Ishikawa (cell line): ENCODE measurements around the gene CFAP65.

Experiments
- CEBPB ChIP-seq: IDR thresholded peaks from 2 replicates; pipeline ENCODE4 v1.6.1; 2012
- CREB1 ChIP-seq: IDR thresholded peaks from 2 replicates; pipeline ENCODE4 v1.6.1; 2012; ENCODE audit warnings: low read depth
- EGR1 ChIP-seq: IDR thresholded peaks from 2 replicates; pipeline ENCODE4 v1.6.1; 2012
- EP300 ChIP-seq: IDR thresholded peaks from 2 replicates; pipeline ENCODE4 v1.6.1; 2012; ENCODE audit warnings: borderline replicate concordance
- FOXM1 ChIP-seq: IDR thresholded peaks from 2 replicates; pipeline ENCODE4 v1.6.1; 2012; ENCODE audit warnings: low read depth, borderline replicate concordance
- NFIC ChIP-seq: IDR thresholded peaks from 2 replicates; pipeline ENCODE4 v1.6.1; 2012
- RAD21 ChIP-seq: IDR thresholded peaks from 2 replicates; pipeline ENCODE4 v1.6.1; 2012; ENCODE audit warnings: low read depth
- REST ChIP-seq: IDR thresholded peaks from 2 replicates; pipeline ENCODE4 v1.6.1; 2012; ENCODE audit warnings: low read depth, mild to moderate bottlenecking
- TAF1 ChIP-seq: IDR thresholded peaks from 2 replicates; pipeline ENCODE4 v1.6.1; 2012; ENCODE audit warnings: low read depth, mild to moderate bottlenecking
- TCF12 ChIP-seq: IDR thresholded peaks from 2 replicates; pipeline ENCODE4 v1.6.1; 2012; ENCODE audit warnings: low read depth
- TEAD4 ChIP-seq: IDR thresholded peaks from 2 replicates; pipeline ENCODE4 v1.6.1; 2012
- USF1 ChIP-seq: IDR thresholded peaks from 2 replicates; pipeline ENCODE4 v1.6.1; 2012
- YY1 ChIP-seq: IDR thresholded peaks from 2 replicates; pipeline ENCODE4 v1.6.1; 2012; ENCODE audit warnings: low read depth
- ZBTB7A ChIP-seq: IDR thresholded peaks from 2 replicates; pipeline ENCODE4 v1.6.1; 2012; ENCODE audit warnings: low read depth
- TF ChIP-seq, protein P1 (sequence below): IDR thresholded peaks from 2 replicates; pipeline ENCODE4 v1.6.1; 2012

CFAP65 gene

GRCh38 chr2:219024059-219024458, 17.3 kb downstream of the CFAP65 start:
- TF ChIP-seq TAF1, result no peak
- TF ChIP-seq YY1, result no peak
- TF ChIP-seq REST, result no peak
- no peak for TF ChIP-seq FOXM1
- no peak for TF ChIP-seq ZBTB7A
- no peak for TF ChIP-seq USF1

DNA sequence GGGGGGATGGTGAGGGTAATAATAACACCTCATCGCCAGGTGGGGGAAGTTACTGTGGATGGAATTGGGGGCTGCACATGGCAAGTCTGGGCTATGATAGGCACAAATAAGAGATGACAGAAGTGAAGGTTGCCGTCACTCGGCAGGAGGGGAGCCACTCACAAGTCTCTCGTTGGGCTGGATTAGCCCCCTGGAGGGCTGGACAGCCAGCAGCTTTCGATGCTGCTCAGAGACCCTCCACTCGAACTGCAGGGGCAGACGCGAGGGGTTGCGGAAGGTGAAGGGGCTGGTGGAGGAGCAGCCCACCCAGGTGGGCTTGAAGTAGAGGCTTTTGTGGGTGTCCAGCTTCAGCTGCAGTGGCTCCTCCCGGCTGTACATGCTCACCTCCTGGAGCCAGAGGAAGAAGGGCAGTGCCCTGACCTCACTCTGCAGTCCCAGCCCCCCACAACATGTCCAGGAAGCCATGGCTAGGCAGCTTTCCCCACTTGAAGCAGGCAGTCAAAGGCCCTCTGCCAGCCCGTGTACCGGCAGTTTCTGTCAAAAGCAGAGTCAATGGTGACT, 18.2 kb downstream of the CFAP65 start:
- TF ChIP-seq REST, result no peak
- no peak for TF ChIP-seq EP300
- no peak for TF ChIP-seq USF1
- no peak for TF ChIP-seq TCF12
- no peak for TF ChIP-seq RAD21
- TF ChIP-seq TEAD4, result no peak
- TF ChIP-seq CEBPB, result no peak
- TF ChIP-seq, protein P1, sequence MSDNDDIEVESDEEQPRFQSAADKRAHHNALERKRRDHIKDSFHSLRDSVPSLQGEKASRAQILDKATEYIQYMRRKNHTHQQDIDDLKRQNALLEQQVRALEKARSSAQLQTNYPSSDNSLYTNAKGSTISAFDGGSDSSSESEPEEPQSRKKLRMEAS, result no peak
- TF ChIP-seq ZBTB7A, result no peak
- no peak for TF ChIP-seq NFIC
- no peak for TF ChIP-seq TAF1
- no peak for TF ChIP-seq CREB1
- TF ChIP-seq YY1, result no peak
- no peak for TF ChIP-seq EGR1
- TF ChIP-seq FOXM1, result no peak

GRCh38 chr2:219022616-219023015, 18.7 kb downstream of the CFAP65 start:
- TF ChIP-seq CEBPB (no peak), TAF1 (no peak), NFIC (no peak), TEAD4 (no peak), YY1 (no peak), FOXM1 (no peak), CREB1 (no peak), ZBTB7A (no peak), USF1 (no peak), EP300 (no peak), REST (no peak), EGR1 (no peak), TCF12 (no peak), RAD21 (no peak)
- TF ChIP-seq, protein P1, result no peak

DNA sequence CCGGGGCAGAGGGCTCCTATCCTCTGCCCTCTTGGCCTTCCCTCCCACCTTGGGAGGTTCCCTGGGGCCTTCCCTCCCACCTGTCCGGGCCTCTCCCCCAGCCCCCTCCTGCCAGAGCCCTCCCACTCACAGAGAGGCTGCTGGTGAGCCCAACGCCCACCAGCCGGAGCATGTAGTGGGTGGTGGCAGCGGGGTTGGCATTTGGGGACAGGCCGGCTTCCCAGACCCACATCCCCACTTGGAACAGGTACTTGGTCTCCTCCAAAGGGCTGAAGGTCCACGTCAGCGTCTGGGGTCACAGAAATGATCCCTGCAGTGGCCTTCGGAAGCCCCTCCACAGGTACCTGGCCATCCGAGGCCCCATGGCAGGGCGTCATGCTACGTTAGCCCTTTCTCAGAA, 19.3 kb downstream of the CFAP65 start:
- no peak for TF ChIP-seq CREB1
- TF ChIP-seq FOXM1, result no peak
- TF ChIP-seq, protein P1, result no peak
- no peak for TF ChIP-seq EGR1
- TF ChIP-seq CEBPB, result no peak
- no peak for TF ChIP-seq TAF1
- TF ChIP-seq EP300, result no peak
- TF ChIP-seq REST, result no peak
- no peak for TF ChIP-seq TCF12
- TF ChIP-seq ZBTB7A, result no peak
- no peak for TF ChIP-seq TEAD4
- no peak for TF ChIP-seq YY1
